HG02642 (cell line): ENCODE measurements around the gene DHRS12.
A peak's percentile ranks its signal among the peaks of the same experiment; 100 is the strongest.

Experiments used
- ATAC-seq: cut with Tn5 transposase; IDR thresholded peaks from one replicate; pipeline ENCODE4 v1.9.1; 2021; ENCODE audit warnings: mild to moderate bottlenecking; ENCODE audit not compliant: unreplicated experiment, poor library complexity

DHRS12 gene

GRCh38 chr13:51811920-51812451, 8.0 kb upstream of the DHRS12 start:
- peak; percentile 43 for ATAC-seq

GRCh38 chr13:51811046-51811445, 7.1 kb upstream of the DHRS12 start:
- ATAC-seq: no peak

- no peak for ATAC-seq
Observed at GRCh38 chr13:51808811-51809210, 4.8 kb upstream of the DHRS12 start.

- ATAC-seq: no peak
Observed at GRCh38 chr13:51807041-51807440, 3.1 kb upstream of the DHRS12 start.

GRCh38 chr13:51806566-51806965, 2.6 kb upstream of the DHRS12 start:
- no peak for ATAC-seq

GRCh38 chr13:51805925-51806324, 2.0 kb upstream of the DHRS12 start:
- no peak for ATAC-seq

GRCh38 chr13:51805313-51805712, 1.4 kb upstream of the DHRS12 start:
- no peak for ATAC-seq

GRCh38 chr13:51804295-51805172, 571 bp upstream of the DHRS12 start:
- no peak for ATAC-seq

- no peak for ATAC-seq
Observed at GRCh38 chr13:51802631-51803418, 1.1 kb downstream of the DHRS12 start.

- no peak for ATAC-seq
Observed at GRCh38 chr13:51801631-51802099, 2.3 kb downstream of the DHRS12 start.

GRCh38 chr13:51800486-51800885, 3.5 kb downstream of the DHRS12 start:
- ATAC-seq: no peak

GRCh38 chr13:51799261-51799660, 4.7 kb downstream of the DHRS12 start:
- ATAC-seq: no peak

GRCh38 chr13:51797664-51798488, 6.1 kb downstream of the DHRS12 start:
- ATAC-seq: peak; percentile 51

GRCh38 chr13:51796546-51796945, 7.4 kb downstream of the DHRS12 start:
- ATAC-seq: no peak

GRCh38 chr13:51795419-51795818, 8.5 kb downstream of the DHRS12 start:
- ATAC-seq: no peak

- no peak for ATAC-seq
Observed at GRCh38 chr13:51794964-51795363, 9.0 kb downstream of the DHRS12 start.

- ATAC-seq: peak; percentile 68
Observed at GRCh38 chr13:51793570-51794271, 10.2 kb downstream of the DHRS12 start.

- no peak for ATAC-seq
Observed at GRCh38 chr13:51786425-51787265, 17.3 kb downstream of the DHRS12 start.
